MM.1S (cell line): Measurements from ENCODE around the gene SNX25.
A peak's percentile ranks its signal among the peaks of the same experiment; 100 is the strongest.
"Not testable (repeated sequence)": the region's sequence is repeated elsewhere in the genome, so short reads cannot be mapped to it uniquely, and the experiment has no call there.

Experiments
- DNase-seq: peaks from one replicate; pipeline ENCODE4 v3.0.0-alpha.2; 2015
- H2AFZ ChIP-seq: fragments of 300-600 bp; sonication (generic); 2 replicates; pipeline ENCODE4 v1.6.0; 2016; ENCODE audit warnings: antibody characterized with exemption, low read length
- H3F3A ChIP-seq: fragments of 300-600 bp; sonication (generic); 2 replicates; pipeline ENCODE4 v1.6.1; 2016; ENCODE audit warnings: mild to moderate bottlenecking, antibody characterized with exemption, low read length, moderate library complexity, mixed read lengths; ENCODE audit not compliant: insufficient read depth
- H3K27ac ChIP-seq: fragments of 300-600 bp; sonication (generic); 2 replicates; pipeline ENCODE4 v1.5.1; 2016; ENCODE audit warnings: mild to moderate bottlenecking, low read length
- H3K27me3 ChIP-seq: fragments of 300-600 bp; sonication (generic); replicated peaks from 2 replicates; pipeline ENCODE4 v1.6.0; 2016; ENCODE audit warnings: low read length; ENCODE audit not compliant: insufficient read depth
- H3K36me3 ChIP-seq: fragments of 300-600 bp; sonication (generic); replicated peaks from 2 replicates; pipeline ENCODE4 v1.6.1; 2016; ENCODE audit warnings: mild to moderate bottlenecking, low read length, mixed read lengths; ENCODE audit not compliant: insufficient read depth
- H3K4me1 ChIP-seq: fragments of 300-600 bp; sonication (generic); 2 replicates; pipeline ENCODE4 v1.6.1; 2016; ENCODE audit warnings: low read length, mixed read lengths
- H3K4me2 ChIP-seq: fragments of 300-600 bp; sonication (generic); 2 replicates; pipeline ENCODE4 v1.6.0; 2016; ENCODE audit warnings: low read depth, low read length
- H3K4me3 ChIP-seq: fragments of 300-600 bp; sonication (generic); 2 replicates; pipeline ENCODE4 v1.5.1; 2016; ENCODE audit warnings: low read length, mixed read lengths
- H3K79me2 ChIP-seq: fragments of 300-600 bp; sonication (generic); 2 replicates; pipeline ENCODE4 v1.6.1; 2016; ENCODE audit warnings: mixed run types, low read length, mixed read lengths
- H3K9ac ChIP-seq: fragments of 300-600 bp; sonication (generic); 2 replicates; pipeline ENCODE4 v1.6.1; 2016; ENCODE audit warnings: low read length, mixed read lengths
- H3K9me2 ChIP-seq: fragments of 300-600 bp; sonication (generic); replicated peaks from 2 replicates; pipeline ENCODE4 v1.6.1; 2016; ENCODE audit warnings: mild to moderate bottlenecking, low read length, mixed read lengths; ENCODE audit not compliant: insufficient read depth
- H3K9me3 ChIP-seq: fragments of 300-600 bp; sonication (generic); replicated peaks from 2 replicates; pipeline ENCODE4 v1.6.1; 2016; ENCODE audit warnings: mild to moderate bottlenecking, low read length, mixed read lengths; ENCODE audit not compliant: insufficient read depth
- H4K20me1 ChIP-seq: fragments of 300-600 bp; sonication (generic); 2 replicates; pipeline ENCODE4 v1.6.1; 2016; ENCODE audit warnings: mild to moderate bottlenecking, low read length, moderate library complexity, mixed read lengths; ENCODE audit not compliant: insufficient read depth
- CTCF ChIP-seq: fragments of 300-600 bp; sonication (generic); IDR thresholded peaks from 2 replicates; pipeline ENCODE4 v1.5.1; 2016; ENCODE audit warnings: antibody characterized with exemption, low read length, mixed read lengths
- EZH2 ChIP-seq: fragments of 300-600 bp; sonication (generic); optimal IDR thresholded peaks from 2 replicates; pipeline ENCODE3; 2017; ENCODE audit warnings: low read depth, mild to moderate bottlenecking, antibody characterized with exemption, low read length, mixed read lengths
- EZH2phosphoT487 ChIP-seq: fragments of 300-600 bp; sonication (generic); IDR thresholded peaks from 2 replicates; pipeline ENCODE4 v1.6.1; 2018; ENCODE audit warnings: antibody characterized with exemption, low read length

SNX25 gene

DNA sequence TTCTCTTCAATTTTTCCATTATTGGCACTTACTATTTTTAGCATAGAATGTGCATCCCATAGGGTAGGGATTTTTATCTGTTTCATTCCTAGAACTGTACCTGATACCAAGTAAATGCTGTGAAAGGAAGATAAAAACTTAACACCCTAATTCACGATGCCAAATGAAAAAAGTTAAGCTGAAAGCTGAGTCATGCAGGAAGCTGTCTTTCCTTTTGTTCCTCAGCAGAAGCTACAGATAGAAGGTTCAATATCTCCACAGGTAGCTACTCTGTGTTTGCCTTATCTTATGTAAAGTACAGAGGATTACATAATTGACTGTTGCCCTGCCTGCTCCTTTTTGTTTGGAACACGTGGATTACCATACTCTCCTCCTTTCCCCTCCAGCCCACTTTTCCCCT lies 109.3 kb downstream of the SNX25 start:
- Histone ChIP-seq H3K79me2 (peaks cover 14% of the 10 kb centered on the region; the same call in 1 of the 2 replicates), H3K9ac (peak overlapping the region; percentile 7; the same call in 1 of the 2 replicates), H3K27me3 (no peaks in the 10 kb centered on the region), H3K4me2 (peak overlapping the region; percentile 52), H3K9me2 (no peaks in the 10 kb centered on the region), H4K20me1 (no peaks in the 10 kb centered on the region), H3K4me1 (peaks cover 12% of the 10 kb centered on the region), H3K36me3 (peaks cover 12% of the 10 kb centered on the region; the same call in 1 of the 2 replicates), H3K27ac (peak overlapping the region; percentile 32; the same call in 1 of the 2 replicates), H2AFZ (no peak overlapping the region), H3F3A (0 out of 2 replicates have a peak, but pooled peaks cover 8% of the 10 kb centered on the region), H3K9me3 (no peaks in the 10 kb centered on the region), H3K4me3 (0 out of 2 replicates have a peak overlapping the region, but pooled peaks have one; percentile 3)
- peak; percentile 47 for DNase-seq
- TF ChIP-seq EZH2phosphoT487 (no peak), EZH2 (no peak), CTCF (no peak)

DNA sequence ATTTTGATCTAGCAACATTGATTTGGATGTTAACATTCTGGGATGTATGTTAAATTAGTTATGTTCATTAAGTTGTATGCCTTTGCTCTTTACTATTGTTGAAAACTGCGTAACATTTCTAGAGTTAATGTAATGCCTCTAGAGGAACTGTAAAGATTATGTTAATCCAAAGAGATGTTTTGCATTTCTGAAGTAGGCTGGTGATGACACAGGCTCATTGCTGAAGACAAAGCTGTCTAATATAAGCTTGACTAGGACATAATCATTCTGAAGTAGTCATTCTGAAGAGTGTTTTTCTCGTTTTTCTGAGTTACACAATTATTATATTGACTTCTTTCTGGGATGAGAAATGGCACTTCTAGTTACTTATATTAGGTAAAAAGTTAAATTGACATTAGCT lies 113.4 kb downstream of the SNX25 start:
- no peak overlapping the region for H2AFZ ChIP-seq
- H3K9me3 ChIP-seq: no peaks in the 10 kb centered on the region
- DNase-seq: no peak
- H3K36me3 ChIP-seq: peaks cover 5% of the 10 kb centered on the region; the same call in 1 of the 2 replicates
- TF ChIP-seq CTCF: no peak
- no peak for TF ChIP-seq EZH2
- no peak for TF ChIP-seq EZH2phosphoT487
- no peaks in the 10 kb centered on the region for H4K20me1 ChIP-seq
- no peak overlapping the region for H3K27ac ChIP-seq
- no peaks in the 10 kb centered on the region for H3K9me2 ChIP-seq
- no peak overlapping the region for H3K4me3 ChIP-seq
- H3K9ac ChIP-seq: no peak overlapping the region
- no peaks in the 10 kb centered on the region for H3K27me3 ChIP-seq
- no peak overlapping the region for H3K4me2 ChIP-seq
- H3K79me2 ChIP-seq: peaks cover 11% of the 10 kb centered on the region; the same call in 1 of the 2 replicates
- peaks cover 11% of the 10 kb centered on the region for H3K4me1 ChIP-seq
- 0 out of 2 replicates have a peak, but pooled peaks cover 8% of the 10 kb centered on the region for H3F3A ChIP-seq

DNA sequence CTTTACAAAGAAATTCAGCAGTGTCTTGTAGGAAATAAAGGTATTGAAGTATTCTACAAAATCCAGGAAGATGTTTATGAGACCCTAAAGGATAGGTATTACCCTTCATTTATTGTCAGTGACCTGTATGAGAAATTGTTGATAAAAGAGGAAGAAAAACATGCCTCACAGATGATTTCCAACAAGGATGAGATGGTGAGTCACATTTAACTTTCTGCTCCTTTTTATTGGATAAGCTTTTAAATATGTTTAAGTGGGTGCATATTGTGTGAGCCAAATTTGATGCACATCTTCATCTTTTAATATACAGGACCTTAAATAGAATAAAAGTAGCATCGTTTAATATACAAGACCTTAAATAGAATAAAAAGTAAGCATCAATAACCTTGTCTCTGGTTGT lies 114.2 kb downstream of the SNX25 start:
- Histone ChIP-seq H3K27ac (no peak overlapping the region), H4K20me1 (no peaks in the 10 kb centered on the region), H2AFZ (no peak overlapping the region), H3K36me3 (peaks cover 5% of the 10 kb centered on the region; the same call in 1 of the 2 replicates), H3K4me1 (peaks cover 3% of the 10 kb centered on the region), H3K4me2 (no peak overlapping the region), H3K9me3 (no peaks in the 10 kb centered on the region), H3K79me2 (peaks cover 6% of the 10 kb centered on the region; the same call in 1 of the 2 replicates), H3K9ac (no peak overlapping the region), H3K9me2 (no peaks in the 10 kb centered on the region), H3F3A (0 out of 2 replicates have a peak, but pooled peaks cover 2% of the 10 kb centered on the region), H3K27me3 (no peaks in the 10 kb centered on the region), H3K4me3 (no peak overlapping the region)
- no peak for DNase-seq
- no peak for TF ChIP-seq EZH2phosphoT487
- TF ChIP-seq CTCF: no peak
- no peak for TF ChIP-seq EZH2

- H3K27me3 ChIP-seq, H3K9me3 ChIP-seq, H3K27ac ChIP-seq, H3K4me1 ChIP-seq, H3K9ac ChIP-seq, H3K36me3 ChIP-seq, H4K20me1 ChIP-seq, H3K79me2 ChIP-seq, H3F3A ChIP-seq, H3K4me3 ChIP-seq, H3K4me2 ChIP-seq, DNase-seq, H3K9me2 ChIP-seq, H2AFZ ChIP-seq: not testable (repeated sequence)
Observed at GRCh38 chr4:185324361-185324760, 115.0 kb downstream of the SNX25 start.

DNA sequence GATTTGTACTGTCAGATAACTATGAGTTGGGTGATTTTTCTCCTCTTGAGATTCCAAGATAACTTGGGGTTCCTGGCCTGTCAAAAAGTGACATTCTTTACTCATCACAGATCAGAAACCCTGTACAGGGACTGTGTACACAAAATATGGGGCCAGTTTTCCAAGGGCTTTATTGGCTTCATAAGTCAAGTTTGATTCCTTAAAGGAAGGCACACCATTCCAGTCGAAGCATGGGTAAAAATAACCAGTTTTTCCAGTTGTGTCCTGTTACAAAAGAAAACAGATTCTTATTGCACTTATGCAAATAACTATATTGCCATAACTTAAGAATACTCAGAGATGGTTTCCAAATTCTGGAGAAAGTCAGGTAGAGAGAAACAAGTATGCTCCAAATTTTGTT lies 116.3 kb downstream of the SNX25 start:
- not testable (repeated sequence) for H3K27ac ChIP-seq, H3K9me3 ChIP-seq

More for the DNA sequence above, 116.3 kb downstream of the SNX25 start:
- H3F3A ChIP-seq, H3K4me3 ChIP-seq, H3K4me1 ChIP-seq, H3K36me3 ChIP-seq, H3K4me2 ChIP-seq, DNase-seq, H3K27me3 ChIP-seq, H4K20me1 ChIP-seq, H3K9me2 ChIP-seq, H3K9ac ChIP-seq, H2AFZ ChIP-seq: not testable (repeated sequence)
- peaks cover 16% of the 10 kb centered on the region for H3K79me2 ChIP-seq
